HG03565 (cell line): ENCODE data around the gene NAPSA.
A peak's percentile ranks its signal among the peaks of the same experiment; 100 is the strongest.
"Not testable (repeated sequence)": the region's sequence is repeated elsewhere in the genome, so short reads cannot be mapped to it uniquely, and the experiment has no call there.

Experiments
- ATAC-seq: cut with Tn5 transposase; IDR thresholded peaks from one replicate; pipeline ENCODE4 v1.9.1; 2021; ENCODE audit warnings: mild to moderate bottlenecking, moderate library complexity; ENCODE audit not compliant: unreplicated experiment

Gene NAPSA

GRCh38 chr19:50361290-50362029 lies 4.0 kb downstream of the NAPSA start:
- no peak for ATAC-seq

GRCh38 chr19:50359328-50359818 lies 6.1 kb downstream of the NAPSA start:
- ATAC-seq = no peak

GRCh38 chr19:50358483-50359327 lies 6.7 kb downstream of the NAPSA start:
- ATAC-seq = no peak

- ATAC-seq = peak; percentile 43
Observed at GRCh38 chr19:50357178-50358100, 8.0 kb downstream of the NAPSA start.

- no peak for ATAC-seq
Observed at GRCh38 chr19:50356691-50357177, 8.7 kb downstream of the NAPSA start.

- ATAC-seq = not testable (repeated sequence)
Observed at GRCh38 chr19:50353487-50353880, 12.0 kb downstream of the NAPSA start.

GRCh38 chr19:50352242-50352641 lies 13.2 kb downstream of the NAPSA start:
- ATAC-seq = no peak

GRCh38 chr19:50349277-50350057 lies 16.0 kb downstream of the NAPSA start:
- ATAC-seq = no peak

GRCh38 chr19:50347089-50347581 lies 18.3 kb downstream of the NAPSA start:
- peak; percentile 47 for ATAC-seq

- peak; percentile 34 for ATAC-seq
Observed at GRCh38 chr19:50344661-50345318, 20.6 kb downstream of the NAPSA start.

GRCh38 chr19:50341091-50341564 lies 24.3 kb downstream of the NAPSA start:
- ATAC-seq = peak; percentile 55

GRCh38 chr19:50340331-50340730 lies 25.1 kb downstream of the NAPSA start:
- ATAC-seq = no peak

GRCh38 chr19:50337031-50337430 lies 28.4 kb downstream of the NAPSA start:
- ATAC-seq = not testable (repeated sequence)

GRCh38 chr19:50334741-50335421 lies 30.6 kb downstream of the NAPSA start:
- no peak for ATAC-seq

GRCh38 chr19:50333737-50334617 lies 31.5 kb downstream of the NAPSA start:
- peak; percentile 23 for ATAC-seq

GRCh38 chr19:50333235-50333736 lies 32.2 kb downstream of the NAPSA start:
- ATAC-seq = peak; percentile 46
